GM19043 (cell line): ENCODE data around the gene ZDHHC1.

Experiments
- ATAC-seq: cut with Tn5 transposase; IDR thresholded peaks from one replicate; pipeline ENCODE4 v1.9.1; 2021; ENCODE audit warnings: low read depth; ENCODE audit not compliant: unreplicated experiment

ZDHHC1 gene

GRCh38 chr16:67396159-67397035 is 19.9 kb downstream of the ZDHHC1 start:
- ATAC-seq: no peak

GRCh38 chr16:67395458-67396158 is 20.7 kb downstream of the ZDHHC1 start:
- ATAC-seq: no peak

GRCh38 chr16:67395105-67395457 is 21.2 kb downstream of the ZDHHC1 start:
- ATAC-seq: no peak

- no peak for ATAC-seq
Observed at GRCh38 chr16:67394155-67395104, 21.8 kb downstream of the ZDHHC1 start.

- ATAC-seq: no peak
Observed at GRCh38 chr16:67393788-67394154, 22.5 kb downstream of the ZDHHC1 start.

GRCh38 chr16:67393111-67393787 is 23.0 kb downstream of the ZDHHC1 start, which contains the start of gene TPPP3:
TSS of gene TPPP3 (minus strand) at chr16:67393498. CDS start at chr16:67391111, 2,387 bp downstream.
- no peak for ATAC-seq

- ATAC-seq: no peak
Observed at GRCh38 chr16:67392301-67393059, 23.8 kb downstream of the ZDHHC1 start.

- ATAC-seq: no peak
Observed at GRCh38 chr16:67391424-67392300, 24.6 kb downstream of the ZDHHC1 start.

- no peak for ATAC-seq
Observed at GRCh38 chr16:67390816-67391423, 25.4 kb downstream of the ZDHHC1 start.

- no peak for ATAC-seq
Observed at GRCh38 chr16:67389911-67390815, 26.1 kb downstream of the ZDHHC1 start.

GRCh38 chr16:67388591-67388990 is 27.7 kb downstream of the ZDHHC1 start:
- ATAC-seq: no peak

- ATAC-seq: no peak
Observed at GRCh38 chr16:67388191-67388590, 28.1 kb downstream of the ZDHHC1 start.

GRCh38 chr16:67387479-67388079 is 28.7 kb downstream of the ZDHHC1 start:
- ATAC-seq: no peak

- no peak for ATAC-seq
Observed at GRCh38 chr16:67386861-67387455, 29.3 kb downstream of the ZDHHC1 start.

GRCh38 chr16:67384778-67385510 is 31.3 kb downstream of the ZDHHC1 start:
- no peak for ATAC-seq

- no peak for ATAC-seq
Observed at GRCh38 chr16:67383284-67383683, 33.0 kb downstream of the ZDHHC1 start.
